GM18858 (cell line): Measurements from ENCODE around the gene FBN3.

Experiments used
- ATAC-seq: cut with Tn5 transposase; IDR thresholded peaks from one replicate; pipeline ENCODE4 v1.9.1; 2021; ENCODE audit not compliant: unreplicated experiment

Gene FBN3

GRCh38 chr19:8094336-8094735, 55.1 kb downstream of the FBN3 start:
- ATAC-seq: no peak

DNA sequence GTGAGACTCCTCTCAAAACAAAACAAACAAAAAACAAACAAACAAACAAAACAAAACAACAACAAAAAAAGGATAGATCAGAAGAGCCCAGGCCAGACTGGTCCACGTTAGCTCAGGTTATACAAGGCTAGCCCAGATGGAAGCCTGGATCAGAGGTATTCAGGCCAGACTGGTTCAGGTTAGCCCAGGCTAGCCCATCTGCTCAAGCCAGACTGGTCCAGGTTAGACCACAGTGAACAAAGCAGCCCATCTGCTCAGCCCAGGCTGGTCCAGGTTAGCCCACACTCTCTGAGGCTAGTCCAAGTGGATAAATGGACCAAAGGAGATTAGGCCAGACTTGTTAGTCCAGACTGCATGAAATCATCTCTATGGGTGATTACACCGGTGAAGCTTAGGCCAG, 55.7 kb downstream of the FBN3 start:
- no peak for ATAC-seq

GRCh38 chr19:8090950-8091349, 58.4 kb downstream of the FBN3 start:
- ATAC-seq: no peak

GRCh38 chr19:8089664-8090601, 59.5 kb downstream of the FBN3 start:
- no peak for ATAC-seq

DNA sequence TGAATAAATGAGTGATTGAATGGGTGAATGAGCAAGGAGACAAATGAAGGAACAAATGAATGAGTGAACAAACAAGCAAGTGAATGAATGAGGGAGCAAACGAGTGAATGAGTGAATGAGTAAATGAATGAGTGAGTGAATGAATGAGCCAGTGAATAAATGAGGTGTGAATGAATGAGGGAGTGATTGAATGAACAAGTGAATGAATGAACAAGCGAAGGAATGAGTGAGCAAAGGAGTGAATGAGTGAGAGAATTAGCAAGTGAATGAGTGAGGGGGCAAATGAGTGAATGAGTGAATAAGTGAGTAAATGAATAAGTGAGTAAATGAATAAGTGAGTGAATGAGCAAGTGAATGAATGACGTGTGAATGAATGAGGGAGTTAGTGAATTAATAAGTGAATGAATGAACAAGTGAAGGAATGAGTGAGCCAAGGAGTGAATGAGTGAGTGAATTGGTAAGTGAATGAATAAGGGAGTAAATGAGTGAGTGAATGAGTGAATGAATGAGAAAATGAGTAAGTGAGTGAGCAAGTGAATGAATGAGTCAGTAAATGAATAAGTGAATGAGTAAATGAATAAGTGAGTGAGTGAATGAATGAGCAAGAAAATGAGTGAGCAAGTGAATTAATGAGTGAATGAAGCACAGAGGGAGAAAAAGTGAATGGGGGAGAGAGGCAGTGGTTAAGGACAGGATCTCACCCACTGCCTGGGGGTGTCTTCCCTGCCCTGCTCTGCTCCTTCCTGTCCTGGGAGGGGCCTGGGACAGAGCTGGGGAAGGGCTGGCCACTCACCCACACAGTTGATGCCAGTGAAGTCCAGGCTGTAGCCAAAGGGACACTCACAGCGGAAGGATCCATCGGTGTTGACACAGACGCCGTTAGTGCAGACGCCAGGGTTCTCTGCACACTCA, 60.4 kb downstream of the FBN3 start:
- ATAC-seq: no peak

DNA sequence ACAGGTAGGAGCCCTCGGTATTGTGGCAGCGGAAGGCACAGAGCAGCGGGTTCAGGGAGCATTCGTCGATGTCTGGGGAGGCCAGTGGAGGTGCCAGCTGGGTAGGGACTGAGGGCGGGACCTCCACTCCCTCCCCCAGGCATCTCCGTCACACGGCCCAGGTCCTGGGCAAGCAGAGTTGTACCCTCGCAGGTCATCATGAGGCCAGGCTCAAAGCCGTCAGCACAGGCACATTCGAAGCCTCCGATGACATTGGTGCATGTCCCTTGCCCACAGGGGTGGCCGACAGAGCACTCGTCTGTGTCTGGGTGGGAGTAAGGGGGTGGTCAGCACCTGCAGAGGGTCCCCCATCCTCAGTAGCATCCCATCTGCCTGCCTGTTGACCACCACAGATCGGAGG, 61.5 kb downstream of the FBN3 start:
- no peak for ATAC-seq

DNA sequence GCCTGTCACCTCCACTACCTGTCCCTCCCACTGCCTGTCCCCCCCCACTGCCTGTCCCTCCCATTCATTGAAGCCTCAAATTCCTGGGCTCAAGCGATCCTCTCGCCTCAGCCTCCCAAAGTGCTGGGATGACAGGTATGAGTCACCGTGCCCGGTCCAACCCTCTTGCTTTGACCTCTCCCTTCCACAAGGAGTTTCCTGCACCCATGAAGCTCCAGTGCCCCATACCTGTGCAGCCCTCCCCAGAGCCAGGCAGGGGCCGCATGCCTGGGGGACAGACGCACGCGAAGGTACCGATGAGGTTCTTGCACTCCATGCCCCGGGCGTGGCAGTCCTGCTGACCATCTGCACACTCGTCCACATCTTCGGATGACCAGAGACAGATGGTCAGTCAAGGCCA, 62.5 kb downstream of the FBN3 start:
- no peak for ATAC-seq

GRCh38 chr19:8085598-8086408, 63.6 kb downstream of the FBN3 start:
- ATAC-seq: no peak

GRCh38 chr19:8084152-8084551, 65.2 kb downstream of the FBN3 start:
- no peak for ATAC-seq

- ATAC-seq: no peak
These were observed 66.3 kb downstream of the FBN3 start for GRCh38 chr19:8083141-8083540.

GRCh38 chr19:8081569-8082550, 67.5 kb downstream of the FBN3 start:
- no peak for ATAC-seq

- no peak for ATAC-seq
These were observed 68.6 kb downstream of the FBN3 start for GRCh38 chr19:8080832-8081231.

- no peak for ATAC-seq
These were observed 69.4 kb downstream of the FBN3 start for GRCh38 chr19:8079988-8080387.

GRCh38 chr19:8075158-8076074, 74.0 kb downstream of the FBN3 start:
- ATAC-seq: no peak

GRCh38 chr19:8074501-8074900, 74.9 kb downstream of the FBN3 start:
- ATAC-seq: no peak

DNA sequence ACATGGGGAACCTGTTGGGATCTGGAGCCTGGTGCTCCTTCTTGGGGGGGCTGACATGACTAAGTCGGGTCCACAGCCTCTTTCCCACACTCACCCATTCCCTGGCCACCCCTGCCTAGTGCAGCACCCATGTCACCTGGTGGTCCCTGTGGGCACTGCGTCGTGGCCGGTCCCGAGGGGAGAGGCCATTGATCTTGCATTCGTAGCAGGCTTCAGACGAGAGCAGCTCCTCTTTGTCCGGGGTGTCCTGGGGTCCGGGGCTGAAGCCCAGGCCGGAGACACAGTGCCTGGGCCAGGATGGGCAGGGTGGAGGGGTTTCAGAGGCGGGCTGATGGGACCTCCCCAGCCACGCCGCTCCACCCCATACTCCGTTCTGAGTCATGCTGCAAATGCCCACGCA, 77.5 kb downstream of the FBN3 start:
- no peak for ATAC-seq

DNA sequence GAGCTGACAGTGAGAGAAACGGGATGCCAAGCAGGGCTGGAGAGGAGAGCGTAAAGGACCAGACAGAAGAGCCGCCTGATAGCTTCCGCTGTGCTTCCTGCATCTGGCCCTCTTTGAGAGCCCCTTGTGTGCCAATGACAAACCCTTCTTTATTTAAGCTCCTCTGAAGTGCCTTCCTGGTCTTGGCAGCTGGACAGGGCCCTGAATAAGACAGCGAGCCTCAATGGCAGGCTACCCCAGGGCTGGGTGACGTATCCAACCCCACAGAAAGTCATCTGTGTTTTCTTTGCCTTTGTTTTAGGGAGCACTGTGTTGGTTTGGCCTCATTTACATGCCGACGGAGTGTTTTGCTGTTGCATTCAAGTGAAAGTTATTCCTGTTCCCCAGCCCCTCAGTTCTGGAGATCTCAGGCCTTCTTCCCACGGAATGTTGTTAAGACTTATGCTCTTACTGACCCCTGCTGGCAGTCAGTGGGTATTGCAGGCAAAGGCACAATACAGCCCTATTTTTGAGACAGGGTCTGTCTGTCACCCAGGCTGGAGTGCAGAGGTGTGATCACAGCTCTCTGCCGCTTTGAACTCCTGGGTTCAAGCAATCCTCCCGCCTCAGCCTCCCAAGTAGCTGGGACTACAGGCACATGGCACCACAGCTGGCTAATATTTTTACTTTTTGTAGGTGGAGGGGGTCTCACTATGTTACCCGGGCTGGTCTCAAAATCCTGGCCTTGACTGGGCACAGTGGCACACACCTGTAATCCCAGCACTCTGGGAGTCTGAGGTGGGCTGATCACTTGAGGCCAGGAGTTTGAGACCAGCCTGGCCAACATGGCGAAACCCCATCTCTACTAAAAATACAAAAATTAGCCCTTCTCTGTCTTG, 80.1 kb downstream of the FBN3 start:
- no peak for ATAC-seq

DNA sequence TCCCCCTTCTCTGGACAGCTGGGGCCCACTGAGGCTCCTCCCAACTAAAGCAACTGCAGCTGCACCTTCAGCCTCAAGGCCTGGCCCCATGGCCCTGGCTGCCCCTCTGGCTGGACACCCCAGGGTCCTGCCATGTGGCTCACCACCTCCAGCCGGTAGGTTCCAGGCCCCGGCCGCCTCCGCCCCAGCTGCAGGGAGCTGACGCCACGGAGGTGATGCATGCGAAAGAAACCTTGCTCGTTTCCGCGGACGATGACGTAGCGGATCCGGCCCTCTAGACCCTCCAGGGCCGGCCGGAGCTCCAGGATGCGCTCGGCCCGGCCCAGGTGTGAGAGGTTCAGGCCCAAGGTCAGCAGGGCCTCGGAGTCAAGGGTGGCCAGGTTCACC, 83.5 kb downstream of the FBN3 start:
- ATAC-seq: no peak
